Activated naive CD8-positive, alpha-beta T cell treated with anti-CD3 and anti-CD28 coated beads, Interleukin-2, amount 50 U/mL, for 24 hours (primary cell): Measurements from ENCODE around the gene IGF1R.
"Not testable (repeated sequence)": the region's sequence is repeated elsewhere in the genome, so short reads cannot be mapped to it uniquely, and the experiment has no call there.

ENCODE experiments used
- ATAC-seq: fragments of 150-1000 bp; cut with Tn5 transposase; one replicate; pipeline ENCODE4 v1.10.0; 2021
- DNase-seq: peaks from one replicate; pipeline ENCODE4 v3.0.0; 2021
- H3K27ac Mint-ChIP-seq: one replicate; pipeline ENCODE4 v1.8.0; 2021; ENCODE audit warnings: mild to moderate bottlenecking, mixed read lengths
- H3K27me3 Mint-ChIP-seq: one replicate; pipeline ENCODE4 v1.8.0; 2021; ENCODE audit warnings: mixed read lengths
- H3K36me3 Mint-ChIP-seq: one replicate; pipeline ENCODE4 v1.8.0; 2021; ENCODE audit warnings: low read depth, mixed read lengths
- H3K4me1 Mint-ChIP-seq: one replicate; pipeline ENCODE4 v1.8.0; 2021; ENCODE audit warnings: mixed read lengths
- H3K4me3 Mint-ChIP-seq: one replicate; pipeline ENCODE4 v1.8.0; 2021; ENCODE audit warnings: mild to moderate bottlenecking, moderate library complexity, mixed read lengths
- H3K9me3 Mint-ChIP-seq: one replicate; pipeline ENCODE4 v1.8.0; 2021; ENCODE audit warnings: mixed read lengths

The IGF1R gene

DNA sequence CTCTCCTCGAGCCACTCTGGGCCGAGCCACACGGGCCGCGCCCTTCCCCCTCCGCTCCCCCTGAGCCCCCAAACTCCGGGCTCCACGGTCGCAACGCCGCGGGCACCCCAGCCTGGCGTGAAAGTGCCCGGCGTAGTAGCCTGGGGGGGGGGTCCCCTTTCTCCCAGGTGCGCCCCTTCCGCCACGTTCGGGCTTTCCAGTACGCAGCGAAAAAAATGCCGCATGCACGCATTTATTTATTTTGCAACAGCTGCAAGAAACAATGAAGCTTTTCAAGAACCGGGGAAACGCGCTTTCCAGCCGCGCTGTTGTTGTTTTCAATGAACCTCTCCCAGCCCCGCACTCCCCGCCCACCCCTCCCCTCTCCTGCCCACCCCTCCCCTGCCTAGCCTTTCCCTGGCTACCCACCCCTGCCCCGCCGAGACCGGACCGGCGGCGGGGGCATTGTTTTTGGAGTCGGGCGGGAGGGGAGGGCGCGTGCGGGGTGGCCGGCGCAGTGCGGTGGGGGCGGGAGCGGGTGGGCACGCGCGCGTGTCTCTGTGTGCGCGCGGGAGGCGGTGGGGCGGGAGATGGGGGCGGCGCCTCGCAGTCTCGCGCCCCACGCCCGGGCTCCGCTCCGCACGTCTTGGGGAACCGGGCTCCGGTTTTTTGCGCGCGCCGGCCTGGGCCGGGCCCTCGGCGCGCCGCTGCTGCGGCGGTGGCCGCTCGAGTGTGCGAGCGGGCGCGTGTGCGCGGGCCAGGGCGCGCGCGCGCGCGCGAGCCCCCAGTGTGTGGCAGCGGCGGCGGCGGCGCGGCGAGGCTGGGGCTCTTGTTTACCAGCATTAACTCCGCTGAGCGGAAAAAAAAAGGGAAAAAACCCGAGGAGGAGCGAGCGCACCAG, at the start of gene IGF1R:
IGF1R (plus strand) TSS at position 766 of the 880 bp plus-strand sequence. CDS start 1,043 bp downstream, outside the sequence.
- DNase-seq: peak; percentile 88
- H3K9me3 Mint-ChIP-seq: no peaks in the 10 kb centered on the region
- H3K4me1 Mint-ChIP-seq: peaks cover 30% of the 10 kb centered on the region
- H3K27me3 Mint-ChIP-seq: peaks cover 34% of the 10 kb centered on the region
- H3K27ac Mint-ChIP-seq: peak within 1 kb of the TSS; percentile 80
- peaks cover 3% of the 10 kb centered on the region for H3K36me3 Mint-ChIP-seq
- peak within 1 kb of the TSS; percentile 82 for H3K4me3 Mint-ChIP-seq
- ATAC-seq: peak; percentile 50

- peak; percentile 43 for DNase-seq
- no peaks in the 10 kb centered on the region for H3K27me3 Mint-ChIP-seq
- ATAC-seq: peak; percentile 92
- H3K9me3 Mint-ChIP-seq: no peaks in the 10 kb centered on the region
- peak overlapping the region; percentile 91 for H3K27ac Mint-ChIP-seq
- no peaks in the 10 kb centered on the region for H3K36me3 Mint-ChIP-seq
- H3K4me1 Mint-ChIP-seq: peaks cover 18% of the 10 kb centered on the region
- H3K4me3 Mint-ChIP-seq: peak overlapping the region; percentile 78
Observed at GRCh38 chr15:98599909-98600691, 48.2 kb upstream of the IGF1R start.

DNA sequence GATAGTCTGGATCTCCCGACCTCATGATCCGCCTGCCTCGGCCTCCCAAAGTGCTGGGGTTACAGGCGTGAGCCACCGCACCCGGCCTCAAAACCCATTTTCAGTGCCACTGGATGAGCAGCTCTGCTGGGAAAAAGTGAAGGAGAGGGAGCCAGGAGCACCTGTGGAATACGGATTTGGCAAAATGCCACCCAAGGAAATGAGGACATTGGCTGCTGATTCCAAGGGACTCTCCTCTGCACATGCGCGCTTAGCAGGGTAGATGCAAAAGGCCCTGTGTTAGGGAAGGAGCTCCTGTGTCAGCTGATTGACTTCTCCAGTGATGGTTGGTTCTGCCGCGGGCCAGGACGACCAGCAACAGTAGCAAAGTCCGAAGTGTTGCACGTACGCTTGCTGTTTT, 43.4 kb upstream of the IGF1R start:
- Mint-ChIP-seq H3K9me3 (no peaks in the 10 kb centered on the region), H3K4me3 (no peak overlapping the region), H3K27me3 (no peaks in the 10 kb centered on the region), H3K27ac (no peak overlapping the region), H3K36me3 (no peaks in the 10 kb centered on the region), H3K4me1 (peaks cover 8% of the 10 kb centered on the region)
- DNase-seq (no peak), ATAC-seq (no peak)

- Mint-ChIP-seq H3K4me1 (peaks cover 5% of the 10 kb centered on the region), H3K9me3 (no peaks in the 10 kb centered on the region), H3K4me3 (no peak overlapping the region), H3K36me3 (no peaks in the 10 kb centered on the region), H3K27me3 (no peaks in the 10 kb centered on the region), H3K27ac (no peak overlapping the region)
- ATAC-seq (no peak), DNase-seq (no peak)
Observed at GRCh38 chr15:98609144-98609852, 39.0 kb upstream of the IGF1R start.

DNA sequence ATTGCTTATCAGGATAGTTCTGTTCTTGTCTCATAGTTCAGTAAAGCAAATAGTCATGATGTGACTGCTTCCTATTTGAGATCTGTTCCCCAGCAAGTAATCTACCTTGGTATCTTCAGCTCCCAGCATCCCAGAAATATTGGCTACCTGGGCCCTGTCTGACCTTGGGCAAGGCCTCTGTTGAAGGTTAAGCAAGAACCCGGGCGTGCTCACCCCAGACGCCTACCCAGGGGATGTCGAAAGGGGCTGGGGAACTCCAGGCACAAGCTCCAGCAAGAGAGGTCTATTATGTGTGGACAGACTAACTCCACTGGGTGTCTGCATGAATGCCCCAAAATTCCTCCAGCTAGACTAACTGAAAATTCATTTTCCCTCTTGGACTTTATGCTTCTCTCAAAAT, 37.3 kb upstream of the IGF1R start:
- DNase-seq (no peak), ATAC-seq (no peak)
- no peak overlapping the region for H3K27ac Mint-ChIP-seq
- peaks cover 5% of the 10 kb centered on the region for H3K4me1 Mint-ChIP-seq
- H3K27me3 Mint-ChIP-seq: no peaks in the 10 kb centered on the region
- H3K9me3 Mint-ChIP-seq: no peaks in the 10 kb centered on the region
- H3K36me3 Mint-ChIP-seq: no peaks in the 10 kb centered on the region
- no peak overlapping the region for H3K4me3 Mint-ChIP-seq

DNA sequence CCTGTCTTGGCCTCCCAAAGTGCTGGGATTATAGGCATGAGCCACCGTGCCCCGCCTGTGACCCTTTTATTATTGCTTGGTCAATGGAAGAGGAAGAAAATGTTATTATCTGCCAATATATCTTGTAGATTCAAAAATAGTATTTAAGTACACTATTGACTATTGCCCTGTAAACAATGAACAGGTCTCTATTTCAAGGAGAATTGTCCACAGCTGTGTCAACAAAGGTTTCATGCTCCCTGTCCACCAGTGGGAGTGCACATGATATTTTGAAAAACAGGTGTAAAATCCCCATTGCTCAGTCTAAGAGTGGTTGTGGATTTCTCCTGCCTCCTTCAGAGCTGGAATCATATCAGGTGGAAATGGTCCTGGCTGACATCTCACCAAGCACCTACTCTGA, 36.5 kb upstream of the IGF1R start:
- H3K9me3 Mint-ChIP-seq: no peaks in the 10 kb centered on the region
- H3K4me3 Mint-ChIP-seq: no peak overlapping the region
- peaks cover 5% of the 10 kb centered on the region for H3K4me1 Mint-ChIP-seq
- H3K36me3 Mint-ChIP-seq: no peaks in the 10 kb centered on the region
- H3K27me3 Mint-ChIP-seq: no peaks in the 10 kb centered on the region
- DNase-seq: no peak
- H3K27ac Mint-ChIP-seq: no peak overlapping the region
- no peak for ATAC-seq

DNA sequence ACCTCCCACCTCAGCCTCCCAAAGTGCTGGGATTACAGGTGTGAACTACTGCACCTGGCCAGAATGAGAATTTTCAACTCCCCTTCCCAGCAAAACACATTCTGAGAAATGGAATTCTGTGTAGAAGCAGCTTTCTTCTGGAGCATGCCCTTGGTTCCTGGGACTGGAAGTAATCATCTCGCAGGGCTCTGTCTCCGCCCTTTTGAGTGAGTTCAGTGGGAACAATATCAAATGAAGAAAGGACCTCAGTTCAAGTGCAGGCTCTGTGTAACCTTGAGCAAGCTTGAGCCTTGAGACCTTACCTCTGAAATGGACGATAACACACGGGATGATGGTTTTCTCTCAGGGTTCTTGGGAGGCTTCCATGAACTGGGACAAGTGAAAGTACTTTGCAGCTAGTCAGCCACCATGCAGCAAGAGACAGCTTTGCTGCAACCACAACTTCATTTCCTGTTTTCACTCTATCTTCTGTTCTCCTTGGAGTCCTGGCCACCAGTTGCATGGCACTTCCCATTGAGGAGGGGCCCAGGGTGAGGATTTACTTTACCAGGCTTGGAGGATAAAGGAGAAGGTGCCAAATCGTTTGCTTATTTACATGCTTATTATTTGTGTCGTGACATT, 35.7 kb upstream of the IGF1R start:
- no peak overlapping the region for H3K4me3 Mint-ChIP-seq
- no peak overlapping the region for H3K27ac Mint-ChIP-seq
- ATAC-seq (no peak), DNase-seq (no peak)
- no peaks in the 10 kb centered on the region for H3K9me3 Mint-ChIP-seq
- H3K36me3 Mint-ChIP-seq: no peaks in the 10 kb centered on the region
- peaks cover 5% of the 10 kb centered on the region for H3K4me1 Mint-ChIP-seq
- H3K27me3 Mint-ChIP-seq: no peaks in the 10 kb centered on the region

DNA sequence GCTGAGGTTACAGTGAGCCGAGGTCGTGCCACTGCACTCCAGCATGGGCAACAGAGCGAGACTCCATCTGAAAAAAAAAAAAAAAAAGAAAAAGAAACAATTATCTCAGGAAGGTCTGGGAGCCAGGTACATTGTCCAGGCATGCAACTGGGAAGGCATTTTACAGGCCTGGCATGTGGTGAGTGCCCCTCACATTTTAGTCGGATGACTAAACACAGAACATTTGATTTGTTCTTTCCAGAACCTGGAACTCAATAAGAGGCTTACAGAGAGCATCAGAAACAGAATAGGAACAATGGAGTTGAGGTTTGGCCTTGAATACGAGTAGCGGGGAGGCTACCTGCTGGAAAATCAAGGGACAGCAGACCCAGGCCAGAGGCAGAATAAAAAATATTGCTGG, 33.7 kb upstream of the IGF1R start:
- H3K36me3 Mint-ChIP-seq: no peaks in the 10 kb centered on the region

DNA sequence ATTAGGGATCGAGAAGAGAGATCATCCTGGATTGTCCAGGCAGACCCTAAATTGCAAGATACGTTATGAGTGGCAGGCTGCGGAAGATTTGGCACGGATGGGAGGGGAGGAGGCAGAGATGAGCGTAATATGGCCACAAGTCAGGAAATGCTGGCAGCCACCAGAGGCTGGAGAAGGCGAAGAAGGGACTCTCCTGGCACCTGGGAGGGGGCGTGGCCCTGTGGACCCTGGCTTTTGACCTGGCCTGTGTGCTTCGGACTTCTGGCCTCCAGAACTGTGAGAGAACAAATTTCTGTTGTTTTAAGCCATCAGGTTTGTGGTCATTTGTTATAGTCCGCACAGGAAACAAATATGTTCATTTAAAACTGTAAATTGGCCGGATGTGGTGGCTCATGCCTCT, 31.9 kb upstream of the IGF1R start:
- ATAC-seq: no peak
- H3K27ac Mint-ChIP-seq: no peak overlapping the region
- H3K36me3 Mint-ChIP-seq: no peaks in the 10 kb centered on the region
- H3K9me3 Mint-ChIP-seq: no peaks in the 10 kb centered on the region
- peaks cover 5% of the 10 kb centered on the region for H3K4me1 Mint-ChIP-seq
- H3K4me3 Mint-ChIP-seq: no peak overlapping the region
- peaks cover 21% of the 10 kb centered on the region for H3K27me3 Mint-ChIP-seq
- no peak for DNase-seq

More for the DNA sequence above, 33.7 kb upstream of the IGF1R start:
- Mint-ChIP-seq H3K9me3 (no peaks in the 10 kb centered on the region), H3K4me1 (peaks cover 5% of the 10 kb centered on the region), H3K4me3 (no peak overlapping the region), H3K27ac (no peak overlapping the region), H3K27me3 (peaks cover 8% of the 10 kb centered on the region)
- no peak for ATAC-seq
- no peak for DNase-seq

DNA sequence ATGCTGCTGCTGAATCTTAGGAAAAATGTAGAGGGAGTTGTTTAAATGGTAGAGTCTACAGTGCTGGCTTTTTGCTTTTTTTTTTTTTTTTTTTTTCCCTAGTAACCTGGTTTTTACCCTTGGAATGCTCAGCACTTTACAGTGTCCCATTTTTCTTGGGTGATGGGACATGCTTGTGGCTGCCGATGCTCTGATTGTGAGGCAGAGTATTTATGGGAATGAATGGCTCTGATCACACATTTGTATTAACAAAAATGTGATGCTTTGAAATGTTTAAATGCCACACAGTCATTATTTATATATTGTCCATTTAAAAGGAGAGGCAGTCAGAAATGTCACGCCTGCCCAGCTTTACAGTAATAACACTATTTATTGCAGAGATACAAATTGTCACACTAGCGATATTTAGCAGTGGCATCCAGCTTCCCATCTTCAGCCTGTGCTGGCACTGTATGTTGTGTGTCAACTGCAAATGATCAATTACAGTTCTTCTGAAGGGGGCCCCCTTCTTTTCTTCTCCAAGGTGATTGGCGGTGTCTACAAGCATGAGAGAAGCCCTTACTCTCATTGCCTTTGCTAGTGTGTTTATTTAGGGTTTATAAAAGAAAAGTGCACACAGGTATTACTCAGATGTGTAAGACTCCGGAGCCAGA, 30.9 kb upstream of the IGF1R start:
- DNase-seq: no peak
- Mint-ChIP-seq H3K4me1 (peaks cover 5% of the 10 kb centered on the region), H3K27ac (no peak overlapping the region), H3K36me3 (no peaks in the 10 kb centered on the region), H3K27me3 (peaks cover 23% of the 10 kb centered on the region), H3K9me3 (no peaks in the 10 kb centered on the region), H3K4me3 (no peak overlapping the region)
- no peak for ATAC-seq

- not testable (repeated sequence) for H3K4me1 Mint-ChIP-seq, H3K4me3 Mint-ChIP-seq, H3K9me3 Mint-ChIP-seq, ATAC-seq, DNase-seq, H3K36me3 Mint-ChIP-seq, H3K27ac Mint-ChIP-seq
- peaks cover 27% of the 10 kb centered on the region for H3K27me3 Mint-ChIP-seq
Observed at GRCh38 chr15:98618576-98618975, 29.8 kb upstream of the IGF1R start.

- H3K4me3 Mint-ChIP-seq: no peak overlapping the region
- no peaks in the 10 kb centered on the region for H3K9me3 Mint-ChIP-seq
- DNase-seq: no peak
- H3K36me3 Mint-ChIP-seq: no peaks in the 10 kb centered on the region
- no peaks in the 10 kb centered on the region for H3K4me1 Mint-ChIP-seq
- ATAC-seq: no peak
- no peak overlapping the region for H3K27ac Mint-ChIP-seq
- H3K27me3 Mint-ChIP-seq: peaks cover 28% of the 10 kb centered on the region
Observed at GRCh38 chr15:98620020-98620419, 28.3 kb upstream of the IGF1R start.

DNA sequence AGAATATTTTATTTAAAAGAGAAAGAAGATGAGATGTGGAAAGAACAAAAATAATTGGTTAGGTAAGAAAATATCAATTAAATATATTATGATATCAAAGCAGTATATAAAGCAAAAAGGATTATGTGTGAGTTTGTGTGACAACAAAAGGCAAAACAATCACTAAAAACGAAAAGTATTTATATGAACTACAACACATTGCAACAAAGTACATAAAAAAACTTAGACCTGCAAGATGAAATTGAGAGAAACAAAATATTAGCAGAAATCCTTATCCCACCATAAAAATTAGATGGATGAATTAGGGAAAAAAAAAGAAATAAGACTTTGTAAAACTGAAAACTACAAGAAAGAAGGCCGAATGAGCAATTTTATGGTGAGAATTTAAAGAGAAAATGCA, 27.3 kb upstream of the IGF1R start:
- no peak for ATAC-seq
- H3K27me3 Mint-ChIP-seq: peaks cover 28% of the 10 kb centered on the region
- H3K4me1 Mint-ChIP-seq: no peaks in the 10 kb centered on the region
- H3K36me3 Mint-ChIP-seq: no peaks in the 10 kb centered on the region
- DNase-seq: no peak
- H3K4me3 Mint-ChIP-seq: no peak overlapping the region
- no peaks in the 10 kb centered on the region for H3K9me3 Mint-ChIP-seq
- no peak overlapping the region for H3K27ac Mint-ChIP-seq

- H3K27me3 Mint-ChIP-seq: peaks cover 21% of the 10 kb centered on the region
- H3K27ac Mint-ChIP-seq: no peak overlapping the region
- H3K4me3 Mint-ChIP-seq: no peak overlapping the region
- DNase-seq: no peak
- ATAC-seq: no peak
- H3K9me3 Mint-ChIP-seq: no peaks in the 10 kb centered on the region
- no peaks in the 10 kb centered on the region for H3K4me1 Mint-ChIP-seq
- H3K36me3 Mint-ChIP-seq: no peaks in the 10 kb centered on the region
Observed at GRCh38 chr15:98625614-98626013, 22.7 kb upstream of the IGF1R start.
